ENCODE data around the gene TLX1.
"Not testable (repeated sequence)": the region's sequence is repeated elsewhere in the genome, so short reads cannot be mapped to it uniquely, and the experiment has no call there.

TLX1 gene

GRCh38 chr10:101154506-101154905 is 23.4 kb downstream of the TLX1 start:
- DNase-seq = not testable (repeated sequence)

DNA sequence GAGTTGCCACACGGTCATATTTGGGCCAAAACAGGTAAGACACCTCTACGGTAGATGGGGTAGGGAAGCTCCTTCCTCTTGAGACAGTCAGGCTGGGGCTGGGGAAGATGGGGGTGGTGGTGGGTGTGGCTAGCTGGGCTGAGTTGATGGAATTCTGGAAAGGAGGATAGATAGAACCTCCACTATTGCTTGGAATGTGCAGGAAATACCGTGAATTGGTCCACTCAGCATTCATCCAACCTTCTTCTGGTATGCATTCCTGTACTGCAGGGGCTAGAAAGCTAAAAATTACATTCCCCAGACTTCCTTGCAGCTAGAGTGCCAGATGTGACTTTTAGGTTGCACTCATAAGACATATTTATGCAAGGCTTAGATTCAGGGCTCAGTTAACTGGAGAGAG is 24.8 kb downstream of the TLX1 start:
- no peak for DNase-seq

- DNase-seq = no peak
Measured at GRCh38 chr10:101157756-101158458, 26.8 kb downstream of the TLX1 start.

- no peak for DNase-seq
Measured at GRCh38 chr10:101158459-101159058, 27.5 kb downstream of the TLX1 start.

DNA sequence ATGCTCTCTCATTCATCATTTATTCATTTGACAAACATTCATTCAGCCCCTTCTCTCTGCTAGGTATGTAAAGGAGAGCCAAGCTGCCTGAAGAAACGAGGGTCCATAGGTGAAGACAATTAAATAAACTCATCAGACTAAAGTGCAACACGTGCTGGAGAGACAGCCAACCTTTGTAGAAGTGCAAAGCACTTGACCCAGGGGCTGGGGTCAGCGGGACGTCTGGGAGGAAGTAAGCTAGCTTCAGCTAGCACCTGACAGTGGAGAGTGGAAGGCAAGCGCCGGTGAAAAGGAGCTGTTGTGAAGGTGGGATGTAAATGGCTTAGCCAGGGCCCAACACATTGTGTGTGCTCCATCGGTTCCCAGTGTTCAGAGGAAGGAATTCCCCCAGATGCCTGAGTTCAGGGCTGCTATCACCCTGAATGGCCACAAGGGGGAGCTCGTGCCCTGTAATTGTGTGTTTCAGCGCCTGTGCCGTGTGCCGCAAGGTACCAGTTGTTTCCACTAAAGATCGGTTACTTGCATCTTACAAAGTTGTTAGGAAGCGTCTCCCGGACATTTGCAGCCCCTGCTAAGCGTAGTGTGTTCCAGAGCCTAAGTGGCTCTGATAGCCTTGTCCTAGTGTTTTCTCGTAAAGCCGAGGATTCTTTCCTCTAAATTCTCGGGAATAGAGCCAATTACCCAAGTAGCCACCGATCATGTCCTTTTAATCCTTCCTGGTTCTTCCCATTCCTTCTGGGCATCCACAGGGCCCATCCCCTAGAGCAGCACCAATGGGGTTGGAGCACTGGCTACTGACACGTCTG is 30.6 kb downstream of the TLX1 start:
- no peak for DNase-seq

- no peak for DNase-seq
Measured at GRCh38 chr10:101162677-101163076, 31.6 kb downstream of the TLX1 start.

GRCh38 chr10:101164020-101164419 is 32.9 kb downstream of the TLX1 start:
- no peak for DNase-seq

DNA sequence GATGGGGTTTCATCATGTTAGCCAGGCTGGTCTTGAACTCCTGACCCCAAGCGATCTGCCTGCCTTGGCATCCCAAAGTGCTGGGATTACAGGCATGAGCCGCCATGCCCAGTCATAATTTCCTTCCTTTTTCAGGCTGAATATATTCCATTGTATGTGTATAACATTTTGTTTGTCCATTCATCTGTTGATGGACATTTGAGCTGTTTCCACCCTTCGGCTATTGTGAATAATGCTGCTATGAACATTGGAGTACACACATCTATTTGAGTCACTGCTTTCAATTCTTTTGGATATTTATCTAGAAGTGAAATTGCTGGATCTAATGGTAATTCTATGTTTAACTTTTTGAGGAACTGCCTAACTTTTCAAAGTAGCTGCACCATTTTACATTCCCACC is 34.6 kb downstream of the TLX1 start:
- no peak for DNase-seq

DNA sequence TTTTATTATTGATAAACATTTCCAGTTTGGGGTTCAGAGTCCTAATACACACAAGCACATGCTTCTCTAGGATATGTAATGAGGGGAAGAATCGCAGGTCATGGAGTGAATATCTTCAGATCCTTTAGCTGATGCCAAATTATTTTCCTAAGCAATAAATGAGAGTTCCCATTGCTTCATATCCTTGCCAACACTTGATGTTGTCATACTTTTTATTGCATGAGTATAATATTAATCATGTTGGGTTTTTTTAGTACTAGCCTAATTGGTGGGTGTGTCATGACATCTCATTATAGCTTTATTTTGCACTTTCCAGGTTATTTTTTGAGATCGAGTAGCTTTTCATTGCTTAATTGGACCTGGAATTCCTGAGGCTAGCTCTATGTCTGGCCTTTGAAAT is 35.3 kb downstream of the TLX1 start:
- DNase-seq = no peak

DNA sequence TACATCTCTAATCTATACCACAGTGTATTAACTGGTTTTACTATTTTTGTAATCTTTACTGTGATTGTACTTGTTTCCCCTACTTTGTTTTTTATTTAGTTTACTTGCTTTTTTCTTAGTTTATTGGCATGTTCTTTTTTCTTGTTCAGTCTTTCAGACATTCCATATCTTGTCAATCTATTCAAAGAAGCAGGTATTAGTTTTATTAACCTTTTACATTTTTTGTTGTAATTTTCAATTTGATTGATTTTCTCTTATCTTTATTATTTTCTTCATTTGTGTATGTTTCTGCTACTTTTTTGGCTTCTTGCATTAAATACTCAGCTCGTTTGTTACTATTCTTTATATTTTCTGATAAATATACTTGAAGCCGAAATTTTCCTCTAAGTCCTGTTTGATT is 41.6 kb downstream of the TLX1 start:
- no peak for DNase-seq

DNA sequence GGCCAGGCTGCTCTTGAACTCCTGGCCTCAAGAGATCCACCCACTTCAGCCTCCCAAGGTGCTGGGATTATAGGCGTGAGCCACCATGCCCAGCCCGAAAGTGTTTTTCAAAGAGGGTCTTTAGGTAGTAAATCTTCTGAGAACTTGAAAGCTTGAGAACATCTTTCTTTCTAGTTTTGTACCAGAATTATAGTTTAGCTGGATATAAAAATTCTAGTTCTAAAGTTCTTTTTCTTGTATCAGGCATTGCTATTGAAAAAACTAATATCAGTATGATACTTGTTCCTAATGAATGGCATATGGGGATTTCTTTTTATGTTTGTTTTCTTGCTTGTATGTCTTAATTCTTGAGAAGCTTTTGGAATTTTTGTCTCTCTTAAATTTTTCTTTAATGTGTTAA is 43.2 kb downstream of the TLX1 start:
- DNase-seq = no peak

- DNase-seq = no peak
Measured at GRCh38 chr10:101176577-101176976, 45.5 kb downstream of the TLX1 start.

- no peak for DNase-seq
Measured at GRCh38 chr10:101182936-101183335, 51.8 kb downstream of the TLX1 start.

DNA sequence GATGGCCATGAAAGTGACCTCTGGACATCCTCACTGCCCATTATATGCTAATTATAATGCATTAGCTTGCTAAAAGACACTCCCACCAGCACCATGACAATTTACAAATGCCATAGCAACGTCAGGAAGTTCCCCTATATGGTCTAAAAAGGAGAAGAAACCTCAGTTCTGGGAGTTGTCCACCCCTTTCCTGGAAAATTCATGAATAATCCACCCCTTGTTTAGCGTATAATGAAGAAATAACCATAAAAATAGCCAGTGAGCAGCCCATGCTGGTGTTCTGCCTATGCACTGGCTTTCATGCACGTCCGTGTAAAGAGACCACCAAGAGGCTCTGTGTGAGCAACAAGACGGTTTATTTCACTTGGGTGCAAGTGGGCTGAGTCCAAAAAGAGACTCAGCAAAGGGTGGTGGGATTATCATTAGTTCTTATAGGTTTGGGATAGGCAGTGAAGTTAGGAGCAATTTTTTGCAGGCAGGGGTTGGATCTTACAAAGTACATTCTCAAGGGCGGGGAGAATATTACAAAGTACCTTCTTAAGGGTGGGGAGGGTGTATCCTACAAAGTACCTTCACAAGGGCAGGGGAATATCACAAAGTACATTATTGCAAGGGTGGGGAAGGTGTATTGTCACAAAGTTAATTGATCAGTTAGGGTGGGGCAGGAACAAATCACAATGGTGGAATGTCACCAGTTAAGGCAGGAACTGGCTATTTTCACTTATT is 52.5 kb downstream of the TLX1 start:
- no peak for DNase-seq

Measured in NCI-H187 treated with DMSO at 0.1 percent for 48 hours (cell line).